IMR-90 (cell line): ENCODE measurements around the gene STX2. TPM values are rescaled to one million over a fixed set of nuclear protein-coding genes. Genes with fewer than 3 reads are reported as not detected.

Experiments used
- ATAC-seq: fragments of 200-7000 bp; cut with Tn5 transposase; 2 replicates; pipeline ENCODE4 v1.9.1; 2020; ENCODE audit warnings: low read depth, mild to moderate bottlenecking, moderate library complexity
- BruUV-seq: library from RNA; stranded (reverse); fragments of 400-500 nt; replicated peaks from 2 replicates; lab custom pipeline; 2021; lab: Mats Ljungman, UMichigan
- CTCF ChIA-PET: fragments of 300-600 bp; formaldehyde crosslinking; extraction: SDS; loops from one replicate; lab custom pipeline; 2021; ENCODE audit warnings: antibody characterized with exemption; lab: Yijun Ruan, JAX
- POLR2A ChIA-PET: fragments of 300-600 bp; sonication (Branson Sonifier 250); formaldehyde crosslinking; loops from one replicate; lab custom pipeline; 2022; ENCODE audit warnings: antibody characterized with exemption; ENCODE audit not compliant: unreplicated experiment; lab: Charles Lee
- DNase-seq: peaks from one replicate; pipeline ENCODE4 v3.0.0; 2013
- H2AFZ ChIP-seq: replicated peaks from 2 replicates; pipeline ENCODE3; 2013; ENCODE audit warnings: low read length, mild to moderate bottlenecking; ENCODE audit not compliant: poor library complexity
- H2AK5ac ChIP-seq: 2 replicates; pipeline ENCODE4 v1.6.1; 2013; ENCODE audit warnings: low read depth, low read length, inconsistent platforms
- H2AK9ac ChIP-seq: replicated peaks from 2 replicates; pipeline ENCODE3; 2013; ENCODE audit warnings: mild to moderate bottlenecking, low read depth, low read length, moderate library complexity; ENCODE audit not compliant: poor library complexity
- H2BK120ac ChIP-seq: 2 replicates; pipeline ENCODE4 v1.6.1; 2013; ENCODE audit warnings: low read depth, low read length, inconsistent platforms
- H2BK15ac ChIP-seq: 3 replicates; pipeline ENCODE4 v1.6.1; 2013; ENCODE audit warnings: low read depth, low read length, inconsistent platforms
- H2BK20ac ChIP-seq: 2 replicates; pipeline ENCODE4 v1.6.1; 2013; ENCODE audit warnings: low read depth, mild to moderate bottlenecking, inconsistent platforms, low read length, moderate library complexity
- H2BK5ac ChIP-seq: 2 replicates; pipeline ENCODE4 v1.6.1; 2013; ENCODE audit warnings: mild to moderate bottlenecking, low read depth, low read length, inconsistent platforms; ENCODE audit not compliant: poor library complexity, severe bottlenecking
- H3K14ac ChIP-seq: replicated peaks from 2 replicates; pipeline ENCODE4 v1.6.1; 2013; ENCODE audit warnings: low read depth, low read length, inconsistent platforms
- H3K18ac ChIP-seq: 2 replicates; pipeline ENCODE4 v1.6.1; 2013; ENCODE audit warnings: low read depth, low read length, control low read depth
- H3K23ac ChIP-seq: 2 replicates; pipeline ENCODE4 v1.6.1; 2013; ENCODE audit warnings: low read depth, low read length, inconsistent platforms
- H3K27ac ChIP-seq: 2 replicates; pipeline ENCODE4 v1.5.1; 2013; ENCODE audit warnings: mild to moderate bottlenecking, control low read depth, low read length; ENCODE audit not compliant: insufficient read depth
- H3K27me3 ChIP-seq: 2 replicates; pipeline ENCODE4 v1.6.1; 2013; ENCODE audit warnings: low read length; ENCODE audit not compliant: control insufficient read depth, insufficient read depth
- H3K36me3 ChIP-seq: 2 replicates; pipeline ENCODE4 v1.6.1; 2013; ENCODE audit warnings: low read length, mixed read lengths; ENCODE audit not compliant: control insufficient read depth, insufficient read depth
- H3K4ac ChIP-seq: 2 replicates; pipeline ENCODE4 v1.6.1; 2013; ENCODE audit warnings: low read depth, low read length, inconsistent platforms
- H3K4me1 ChIP-seq: 2 replicates; pipeline ENCODE4 v1.6.1; 2013; ENCODE audit warnings: low read length, mixed read lengths; ENCODE audit not compliant: control insufficient read depth, insufficient read depth
- H3K4me2 ChIP-seq: 2 replicates; pipeline ENCODE4 v1.6.1; 2013; ENCODE audit warnings: low read depth, mild to moderate bottlenecking, control low read depth, low read length, moderate library complexity
- H3K4me3 ChIP-seq: 2 replicates; pipeline ENCODE4 v1.5.1; 2013; ENCODE audit warnings: low read depth, mild to moderate bottlenecking, control low read depth, low read length, moderate library complexity; ENCODE audit not compliant: insufficient read depth
- H3K56ac ChIP-seq: 2 replicates; pipeline ENCODE4 v1.6.1; 2013; ENCODE audit warnings: low read length, inconsistent platforms; ENCODE audit not compliant: insufficient read depth; ENCODE audit errors: extremely low read depth
- H3K79me1 ChIP-seq, 2 experiments: 2 replicates each; pipeline ENCODE4 v1.6.1; 2013; ENCODE audit warnings: low read length in 2 of 2, inconsistent platforms in 1 of 2, low read depth in 1 of 2
- H3K9ac ChIP-seq: 2 replicates; pipeline ENCODE4 v1.6.1; 2013; ENCODE audit warnings: low read depth, low read length, control low read depth
- H3K9me1 ChIP-seq: 2 replicates; pipeline ENCODE4 v1.6.1; 2013; ENCODE audit warnings: low read length, inconsistent platforms; ENCODE audit not compliant: insufficient read depth
- H3K9me3 ChIP-seq: 2 replicates; pipeline ENCODE4 v1.6.1; 2013; ENCODE audit warnings: low read length; ENCODE audit not compliant: control insufficient read depth, insufficient read depth
- H4K20me1 ChIP-seq: 2 replicates; pipeline ENCODE4 v1.6.1; 2013; ENCODE audit warnings: low read length, inconsistent platforms; ENCODE audit not compliant: insufficient read depth
- H4K5ac ChIP-seq: 2 replicates; pipeline ENCODE4 v1.6.1; 2013; ENCODE audit warnings: mild to moderate bottlenecking, low read depth, low read length, control low read depth
- H4K8ac ChIP-seq, 2 experiments: 2 replicates each; pipeline ENCODE4 v1.6.1; 2013; ENCODE audit warnings: low read depth in 2 of 2, low read length in 2 of 2, control low read depth in 1 of 2, inconsistent platforms in 1 of 2
- H4K91ac ChIP-seq: 2 replicates; pipeline ENCODE4 v1.6.1; 2013; ENCODE audit warnings: low read depth, low read length, inconsistent platforms; ENCODE audit not compliant: insufficient read depth
- RAD21 ChIP-seq: IDR thresholded peaks from 2 replicates; pipeline ENCODE4 v1.6.1; 2012; ENCODE audit warnings: low read length, improper control_type of control experiment
- RCOR1 ChIP-seq: IDR thresholded peaks from 2 replicates; pipeline ENCODE4 v1.6.1; 2012; ENCODE audit warnings: mild to moderate bottlenecking, low read length, improper control_type of control experiment; ENCODE audit not compliant: insufficient replicate concordance
- WGBS, 2 experiments: methylation state at CpG; one replicate each; pipeline versions ENCODE4 v1.1.5 to v1.1.7; 2013; ENCODE audit warnings: missing lambda C conversion rate in 2 of 2; ENCODE audit not compliant: insufficient read length in 1 of 2; ENCODE audit errors: extremely low coverage in 2 of 2; 5-methylcytosine and 5-hydroxymethylcytosine counted together
- dilution Hi-C: fragments of 300-500 bp; cut with HindIII; formaldehyde crosslinking; loops from one replicate; pipeline ENCODE4 v1.14.3; 2018; ENCODE audit warnings: low sequenced_read_pairs; ENCODE audit not compliant: unreplicated experiment
- in situ Hi-C: fragments of 300-500 bp; cut with MboI; formaldehyde crosslinking; loops from 3 replicates; pipeline ENCODE4 v1.14.3; 2019; ENCODE audit warnings: low sequenced_read_pairs, inconsistent platforms, mixed read lengths
- intact Hi-C: fragments of 100-400 bp; cut with micrococcal nuclease; formaldehyde crosslinking; loops from 2 replicates; pipeline ENCODE4 v1.10.0; 2022
- polyA plus RNA-seq, 3 experiments: library from polyadenylated mRNA; depleted of rRNA; stranded (reverse); fragments of >200 nt; gene quantifications; 2 replicates each; pipeline ENCODE4 v1.2.3, GENCODE V29; 2012; ENCODE audit warnings: low replicate concordance in 1 of 3
- total RNA-seq: library from RNA; depleted of rRNA; stranded (reverse); fragments of >200 nt; gene quantifications from 2 replicates; pipeline ENCODE4 v1.2.3, GENCODE V29; 2012

Gene STX2
- total and polyA plus RNA-seq, 2 of the 4 experiments (the other 2 are of a cell fraction) = 26.9 to 32.5 TPM

DNA sequence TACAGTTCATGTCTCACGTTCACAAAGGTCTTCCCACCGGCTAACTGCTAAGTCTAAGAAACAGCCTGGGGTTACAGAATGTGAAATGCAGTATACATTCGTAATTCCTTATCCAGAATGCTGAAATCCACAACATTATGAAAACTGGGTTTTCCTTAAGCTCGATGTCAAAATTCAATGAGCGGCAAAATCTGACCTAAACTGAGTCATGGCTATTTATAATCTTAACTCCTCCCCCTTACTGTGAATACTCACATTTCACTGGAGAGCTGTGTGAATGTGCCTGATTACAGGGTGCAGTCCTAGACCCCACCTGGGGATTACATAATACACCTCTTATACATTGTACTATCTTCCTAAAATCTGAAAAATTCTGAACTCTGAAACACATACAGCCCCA, 35.3 kb downstream of the STX2 start:
- H3K27me3 ChIP-seq = no peaks in the 10 kb centered on the region
- H3K14ac ChIP-seq = no peak overlapping the region
- ATAC-seq (peak; percentile 57), DNase-seq (peak; percentile 50)
- intact Hi-C loops (no loop called here), dilution Hi-C loops (no loop called here), in situ Hi-C loops (loop anchor here (25.0 kb wide), 1 partner anchor 909 kb away; the partner anchor contains the start of gene SFSWAP)
- no peak overlapping the region for H3K56ac ChIP-seq
- H3K9me3 ChIP-seq = no peaks in the 10 kb centered on the region
- H2AFZ ChIP-seq = no peak overlapping the region
- H2BK15ac ChIP-seq = no peak overlapping the region
- no peak overlapping the region for H3K4me2 ChIP-seq
- peaks cover 6 to 7% of the 10 kb centered on the region in 2 experiments; a peak in 2 of 4 replicates for H3K79me1 ChIP-seq
- H4K91ac ChIP-seq = no peak overlapping the region
- H2BK120ac ChIP-seq = no peak overlapping the region
- H3K23ac ChIP-seq = no peak overlapping the region
- CTCF ChIA-PET = interaction anchor here (0.7 to 1.6 kb wide), 2 partner anchors 16 to 328 kb away, joined by 3 read pairs; no protein-coding TSS in a partner anchor
- H3K9ac ChIP-seq = no peak overlapping the region
- no TSS peak for BruUV-seq
- H3K18ac ChIP-seq = no peak overlapping the region
- H4K8ac ChIP-seq = no peak overlapping the region
- no peak overlapping the region for H4K5ac ChIP-seq
- no peak overlapping the region for H2BK5ac ChIP-seq
- no peak overlapping the region for H3K4me3 ChIP-seq
- H4K20me1 ChIP-seq = no peaks in the 10 kb centered on the region
- TF ChIP-seq RAD21 (no peak), RCOR1 (no peak)
- H3K4ac ChIP-seq = no peak overlapping the region
- H3K36me3 ChIP-seq = peaks cover 45% of the 10 kb centered on the region
- no peak overlapping the region for H3K27ac ChIP-seq
- no peak overlapping the region for H2AK9ac ChIP-seq
- no peak overlapping the region for H2BK20ac ChIP-seq
- H3K9me1 ChIP-seq = no peaks in the 10 kb centered on the region; the same call in 1 of the 2 replicates
- H3K4me1 ChIP-seq = no peaks in the 10 kb centered on the region
- H2AK5ac ChIP-seq = no peak overlapping the region
- POLR2A ChIA-PET = interaction anchor here (0.6 kb wide), 1 partner anchor 1070 kb away, joined by 7 read pairs; no protein-coding TSS in a partner anchor
- WGBS, 2 experiments = 100% methylated on average over 1 of the region's 5 CpGs; no CpG with 5 or more reads in 1 of the 2 experiments
